D721Med (cell line): ENCODE measurements around the gene KREMEN2.

Source experiments
- DNase-seq: peaks from one replicate; pipeline ENCODE4 v3.0.0; 2011; ENCODE audit warnings: low spot score; ENCODE audit not compliant: insufficient read length
- FAIRE-seq: peaks from 2 replicates; lab custom pipeline; 2011; peaks lifted over from hg19 to GRCh38; lab: Jason Lieb, UNC
- CTCF ChIP-seq: IDR thresholded peaks from 2 replicates; pipeline ENCODE4 v1.5.1; 2012; ENCODE audit warnings: mild to moderate bottlenecking, control low read depth; ENCODE audit not compliant: insufficient read depth; ENCODE audit errors: missing control alignments

KREMEN2 gene

GRCh38 chr16:2960183-2961010 is 3.7 kb upstream of the KREMEN2 start:
- DNase-seq (no peak), FAIRE-seq (no peak)
- TF ChIP-seq CTCF = no peak

- no peak for FAIRE-seq
- no peak for TF ChIP-seq CTCF
- DNase-seq = no peak
These were observed 1.6 kb upstream of the KREMEN2 start for GRCh38 chr16:2962334-2963073.

- TF ChIP-seq CTCF = no peak
- FAIRE-seq (no peak), DNase-seq (no peak)
These were observed 877 bp upstream of the KREMEN2 start for GRCh38 chr16:2963074-2963722.

- TF ChIP-seq CTCF = no peak
- FAIRE-seq (no peak), DNase-seq (peak; percentile 98)
These were observed 631 bp downstream of the KREMEN2 start for GRCh38 chr16:2964475-2965336.

- TF ChIP-seq CTCF = no peak
- no peak for FAIRE-seq
- DNase-seq = no peak
These were observed 2.1 kb downstream of the KREMEN2 start for GRCh38 chr16:2966043-2966807.

- FAIRE-seq (no peak), DNase-seq (no peak)
- TF ChIP-seq CTCF = no peak
These were observed 2.7 kb downstream of the KREMEN2 start for GRCh38 chr16:2966808-2967191.
